DMS79 treated with DMSO at 0.1 percent for 48 hours (cell line): ENCODE data around the gene TULP4.
A peak's percentile ranks its signal among the peaks of the same experiment; 100 is the strongest.

Experiments
- DNase-seq: peaks from one replicate; lab custom pipeline; 2025; lab: John Stamatoyannopoulos, UW

The TULP4 gene

GRCh38 chr6:158419339-158419909 is 107.2 kb downstream of the TULP4 start:
- DNase-seq, result no peak

GRCh38 chr6:158421381-158421780 is 109.1 kb downstream of the TULP4 start:
- DNase-seq, result no peak

- DNase-seq, result no peak
Measured at GRCh38 chr6:158422629-158423238, 110.5 kb downstream of the TULP4 start.

DNA sequence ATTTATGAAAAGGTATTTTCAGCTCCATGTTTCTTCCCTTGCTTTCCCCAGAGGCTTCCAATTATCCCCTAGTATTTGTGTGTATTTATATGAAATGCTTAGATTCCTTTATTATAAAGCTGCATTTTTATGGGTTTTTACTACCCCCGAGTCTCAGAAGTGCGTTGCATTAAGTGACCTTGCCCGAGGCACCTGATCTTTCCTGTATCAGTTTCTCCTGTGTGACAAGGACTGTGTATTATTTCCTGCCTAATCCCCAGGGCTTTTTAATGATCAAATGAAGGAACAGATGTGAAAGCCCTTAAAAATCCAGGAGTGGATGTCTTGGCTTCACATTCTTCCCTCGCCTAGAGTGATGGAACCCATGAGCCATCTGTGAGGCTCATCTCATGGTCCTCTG is 118.8 kb downstream of the TULP4 start:
- no peak for DNase-seq

GRCh38 chr6:158431560-158431959 is 119.3 kb downstream of the TULP4 start:
- no peak for DNase-seq

GRCh38 chr6:158437571-158437970 is 125.3 kb downstream of the TULP4 start:
- no peak for DNase-seq

DNA sequence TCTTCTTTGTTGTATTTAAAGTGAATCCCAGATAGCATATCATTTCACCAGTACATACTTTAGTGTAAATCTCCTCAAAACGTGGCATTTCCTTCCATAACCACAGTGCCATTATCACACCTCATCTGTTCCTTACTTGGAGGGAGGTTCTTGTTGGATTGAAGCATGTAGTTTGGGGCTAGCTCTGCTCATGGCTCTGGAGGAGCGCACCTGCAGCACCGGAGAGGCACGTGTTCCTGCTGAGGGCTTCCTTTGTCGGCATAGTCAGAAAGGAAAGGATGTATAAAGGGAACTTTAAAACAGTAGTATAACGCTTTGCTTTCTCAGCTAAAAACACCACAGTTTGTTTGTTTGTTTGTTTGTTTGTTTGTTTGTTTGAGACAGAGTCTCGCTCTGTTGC is 126.0 kb downstream of the TULP4 start:
- DNase-seq, result no peak

- DNase-seq, result no peak
Measured at GRCh38 chr6:158439255-158439654, 127.0 kb downstream of the TULP4 start.

DNA sequence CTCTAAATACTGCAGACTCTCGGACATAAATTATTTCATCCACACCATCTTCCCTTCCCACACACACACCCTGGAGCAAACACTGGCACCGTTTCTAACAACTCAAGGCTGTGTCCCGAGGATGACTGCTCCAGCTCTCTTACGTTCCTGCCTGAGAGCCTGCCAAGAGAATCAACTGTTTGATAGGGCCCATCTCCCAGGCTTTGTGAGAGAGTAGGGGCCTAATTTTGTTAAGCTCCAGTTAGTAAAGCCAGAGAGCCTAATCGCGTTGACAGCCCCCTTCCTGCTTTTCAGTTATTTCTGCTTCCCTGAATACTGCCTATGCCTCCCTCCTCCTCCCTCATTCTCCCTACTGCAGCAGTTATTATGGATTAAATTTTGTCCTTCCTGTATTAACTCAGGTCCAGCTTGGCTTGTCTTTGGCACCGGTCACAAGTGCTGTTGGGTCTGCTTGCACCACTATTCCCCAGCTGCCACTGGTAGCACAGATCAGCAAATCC is 129.5 kb downstream of the TULP4 start:
- no peak for DNase-seq

GRCh38 chr6:158442306-158442705 is 130.0 kb downstream of the TULP4 start:
- no peak for DNase-seq

DNA sequence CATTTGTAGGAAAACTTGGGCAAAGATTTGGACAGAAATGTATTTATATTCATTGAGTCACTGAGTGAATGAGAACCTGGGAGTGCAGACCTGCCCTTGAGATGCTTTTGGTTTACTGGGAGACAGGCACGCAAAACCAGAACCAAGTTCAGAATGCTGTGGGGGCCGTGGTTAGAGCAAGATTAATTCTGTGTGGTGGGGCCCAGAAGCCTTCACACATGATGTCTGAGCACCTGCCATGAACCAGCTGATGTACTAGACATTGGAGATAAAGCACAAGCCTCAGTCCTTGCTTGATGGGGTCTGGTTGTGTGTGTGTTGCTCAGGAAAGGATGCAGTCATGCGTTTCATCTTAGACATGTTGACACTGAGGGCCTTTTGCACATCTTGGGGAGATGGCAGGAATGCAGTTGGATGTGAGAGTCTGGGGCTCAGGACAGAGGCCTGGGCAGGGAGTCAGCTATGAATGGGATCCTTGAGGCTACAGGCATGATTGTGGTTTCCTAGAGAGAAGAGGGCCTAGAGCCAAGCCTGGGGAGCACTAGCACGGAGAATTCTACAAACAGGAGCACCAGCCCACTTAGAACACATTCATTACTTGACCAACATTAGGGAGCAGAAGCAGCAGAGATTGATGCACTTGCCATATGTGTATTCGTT is 133.3 kb downstream of the TULP4 start:
- peak; percentile 32 for DNase-seq

- DNase-seq, result no peak
Measured at GRCh38 chr6:158448856-158449255, 136.6 kb downstream of the TULP4 start.

- no peak for DNase-seq
Measured at GRCh38 chr6:158452191-158452590, 139.9 kb downstream of the TULP4 start.

DNA sequence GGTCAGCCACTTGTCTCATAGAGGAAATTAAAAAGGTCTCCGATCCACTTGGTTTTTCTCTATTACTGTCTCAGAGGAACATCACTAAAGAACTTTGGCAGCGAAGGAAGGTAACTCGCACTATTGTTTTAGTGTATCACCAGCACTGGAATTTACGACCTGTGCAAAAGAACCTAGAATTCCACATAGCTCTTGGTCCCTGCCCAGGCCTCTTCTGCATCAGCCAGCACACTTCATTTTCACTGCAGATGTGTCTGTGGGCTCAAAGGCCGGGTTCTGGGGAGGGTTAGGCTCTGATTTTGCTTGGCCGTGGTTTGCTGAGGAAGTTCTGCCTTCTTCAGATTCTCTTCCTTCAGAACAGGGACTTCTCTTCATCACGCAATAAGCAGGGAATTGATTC is 144.9 kb downstream of the TULP4 start:
- no peak for DNase-seq

DNA sequence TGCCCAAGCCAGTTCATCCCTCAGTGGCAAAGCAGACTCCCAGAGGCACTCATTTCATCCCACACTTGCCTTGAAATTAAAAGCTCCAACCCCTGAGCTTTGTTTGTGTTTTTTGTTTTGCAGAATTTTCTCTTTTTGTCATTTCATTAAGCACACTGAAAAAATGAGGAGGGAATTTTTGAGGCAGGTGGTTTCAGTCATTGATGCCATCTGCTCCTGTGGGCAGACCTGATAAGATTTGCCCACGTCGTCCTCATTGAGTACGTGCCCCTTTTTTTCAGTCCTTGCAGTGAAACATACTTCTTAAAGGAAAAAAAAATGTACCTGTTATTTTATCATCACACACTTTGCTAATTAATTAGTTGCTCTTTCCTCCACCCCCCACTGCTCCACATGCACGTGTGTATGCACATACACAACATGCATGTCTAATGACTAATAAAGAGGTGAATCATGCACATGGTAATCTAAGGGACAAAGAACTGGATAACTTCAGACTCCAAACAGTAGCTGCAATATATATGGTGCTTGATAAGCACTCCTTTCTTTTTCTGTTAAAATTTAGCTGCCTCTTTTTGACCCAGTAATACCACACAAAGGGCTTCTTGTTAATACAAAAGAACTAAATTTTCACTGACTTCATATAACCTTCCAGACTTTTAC is 145.5 kb downstream of the TULP4 start:
- no peak for DNase-seq

- DNase-seq, result no peak
Measured at GRCh38 chr6:158459726-158460125, 147.5 kb downstream of the TULP4 start.

DNA sequence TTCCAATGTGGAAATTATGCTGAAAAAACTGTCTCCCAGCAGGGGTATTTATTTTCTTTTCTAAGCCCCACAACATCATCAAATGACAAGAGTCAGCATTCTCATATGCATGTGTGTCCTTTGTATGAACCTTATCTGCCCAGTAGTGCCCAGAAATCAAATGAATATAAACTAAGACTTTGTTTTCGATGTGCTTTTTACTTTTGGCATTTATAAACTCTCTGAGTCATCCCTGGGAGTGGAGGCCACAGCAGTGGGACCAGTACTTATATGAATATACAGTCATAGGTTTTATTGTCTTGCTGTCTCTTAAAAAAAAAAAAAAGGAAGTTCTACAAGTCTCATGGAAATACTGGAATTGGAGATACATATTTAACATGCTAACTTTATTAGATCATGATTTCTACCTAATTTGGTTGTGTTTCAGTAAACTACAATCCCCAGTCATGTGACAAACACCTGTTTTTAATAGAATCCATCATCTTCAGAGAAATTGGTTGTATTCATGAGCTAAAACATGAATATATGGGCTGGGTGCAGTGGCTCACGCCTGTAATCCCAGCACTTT is 148.4 kb downstream of the TULP4 start:
- no peak for DNase-seq

DNA sequence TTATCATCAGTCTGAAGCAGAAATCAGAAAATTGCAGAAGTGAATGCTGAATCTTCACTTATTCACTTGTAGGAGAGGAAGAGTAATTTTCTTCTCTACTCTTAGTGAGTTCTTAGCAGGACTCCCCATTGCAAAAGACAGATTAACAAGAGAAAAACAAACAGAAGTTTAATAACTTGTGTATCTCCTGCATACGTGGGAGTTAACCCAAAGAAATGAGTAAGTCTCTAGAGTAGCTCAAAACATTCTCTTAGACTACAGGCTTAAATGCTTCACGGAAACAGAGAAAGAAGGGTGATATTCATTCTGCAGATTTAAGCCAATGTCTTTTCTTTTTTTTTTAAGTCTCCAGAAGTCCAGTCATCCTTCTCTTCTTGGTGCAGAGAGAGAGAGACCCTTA is 149.7 kb downstream of the TULP4 start:
- no peak for DNase-seq

DNA sequence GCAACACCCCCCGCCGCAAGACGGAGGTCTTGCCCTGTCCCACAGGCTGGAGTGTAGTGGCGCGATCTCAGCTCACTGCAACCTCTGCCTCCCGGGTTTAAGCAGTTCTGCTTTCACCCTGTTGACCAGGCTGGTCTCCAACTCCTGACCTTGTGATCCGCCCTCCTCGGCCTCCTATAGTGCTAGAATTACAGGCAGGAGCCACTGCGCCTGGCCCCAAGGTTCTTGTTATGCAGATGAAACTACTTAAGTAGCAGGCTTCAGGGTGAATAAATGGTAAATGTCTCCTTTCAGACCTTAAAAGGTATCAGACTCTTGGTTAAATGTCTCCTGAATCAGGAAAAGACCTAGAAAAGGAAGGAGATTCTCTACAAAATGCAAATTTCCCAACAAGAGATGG is 152.2 kb downstream of the TULP4 start:
- no peak for DNase-seq

GRCh38 chr6:158465257-158465656 is 153.0 kb downstream of the TULP4 start:
- no peak for DNase-seq

DNA sequence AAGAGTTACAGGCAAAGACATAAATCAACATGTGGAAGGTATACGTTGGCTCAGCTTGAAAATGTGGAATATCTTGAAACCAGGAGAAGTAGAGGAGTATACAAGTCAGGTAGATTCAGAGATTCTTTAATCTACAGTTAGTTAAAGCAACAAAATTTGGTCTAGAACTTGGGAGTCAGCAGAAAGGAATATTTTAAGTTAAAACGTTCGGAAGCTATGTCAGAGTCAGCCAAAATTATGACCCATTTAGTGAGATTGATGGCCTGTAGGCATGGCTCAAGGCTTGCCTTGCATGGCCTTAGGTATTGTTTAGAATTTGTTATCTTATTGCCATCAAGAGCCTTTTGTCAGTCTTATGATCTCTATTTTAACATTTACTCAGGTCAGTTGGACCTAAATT is 153.5 kb downstream of the TULP4 start:
- no peak for DNase-seq

DNA sequence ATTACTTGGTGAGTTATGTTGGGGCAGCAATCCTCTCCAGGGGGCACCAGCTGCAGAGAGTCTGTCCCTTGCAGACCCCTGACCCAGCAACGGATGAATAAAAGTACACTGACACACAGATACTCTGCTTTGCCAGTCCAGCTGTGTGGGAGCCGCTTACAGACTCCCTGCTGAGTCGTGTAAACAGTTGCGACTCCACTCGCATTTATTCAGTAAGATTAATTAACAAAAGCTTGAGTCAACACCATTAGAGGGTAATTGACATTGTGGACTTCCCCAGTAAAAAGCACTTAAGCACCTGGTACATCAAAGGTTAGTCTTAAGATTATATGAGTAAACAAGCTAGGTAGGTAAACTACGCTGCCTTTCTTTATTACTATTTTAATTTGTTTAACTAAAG is 155.7 kb downstream of the TULP4 start:
- peak; percentile 84 for DNase-seq

GRCh38 chr6:158468666-158469065 is 156.4 kb downstream of the TULP4 start:
- DNase-seq, result no peak
